ENCODE data around the gene TMEM209. TPM values are rescaled to one million over a fixed set of nuclear protein-coding genes. Genes with fewer than 3 reads are reported as not detected.

TMEM209 gene
- polyA plus RNA-seq, 1 donor (not counting 4 experiments of a cell fraction or from before 2014, with no cell fraction given) = 20.0 TPM

DNA sequence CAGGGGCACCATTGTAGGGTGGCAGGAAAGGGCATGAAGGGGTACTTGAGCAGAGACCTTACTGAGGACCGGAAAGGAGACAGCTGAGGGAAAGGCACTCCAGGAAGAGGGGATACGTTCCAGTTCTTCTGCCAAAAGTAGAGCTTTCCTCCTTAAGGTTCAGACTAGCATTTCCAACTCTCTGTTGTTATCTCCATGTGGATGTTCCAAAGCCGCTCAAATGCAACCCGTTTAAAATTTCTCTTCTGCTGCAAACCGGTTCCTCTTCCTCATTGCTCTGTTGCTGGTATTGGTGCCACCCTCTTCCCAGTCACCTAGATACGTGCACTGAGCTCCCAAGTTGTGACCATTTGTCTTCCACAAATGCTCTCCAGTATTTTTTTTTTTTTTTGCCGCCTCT lies 47.5 kb downstream of the TMEM209 start:
- no peak for DNase-seq (ENCODE audit: low read depth, low spot score)
- H3K4me1 ChIP-seq (ENCODE audit: control insufficient read depth, extremely low read depth, insufficient read depth, low read length) = no peaks in the 10 kb centered on the region
- H3K4me3 ChIP-seq (ENCODE audit: control insufficient read depth in 2 of 3, extremely low read depth in 1 of 3, insufficient read depth in 2 of 3, low read depth in 1 of 3, low read length in 3 of 3) = no peak overlapping the region
- H3K4me2 ChIP-seq (ENCODE audit: control insufficient read depth, extremely low read depth, insufficient read depth, low read depth, low read length) = no peak overlapping the region
- no peak overlapping the region for H2AFZ ChIP-seq (ENCODE audit: control insufficient read depth, low read length)
- no peaks in the 10 kb centered on the region for H3K79me2 ChIP-seq (ENCODE audit: control insufficient read depth, insufficient read depth, low read length)
- peaks cover 8% of the 10 kb centered on the region for H3K27me3 ChIP-seq (ENCODE audit: control insufficient read depth, extremely low read depth, insufficient read depth, low read length)
- no peaks in the 10 kb centered on the region for H3K9me3 ChIP-seq (ENCODE audit: control insufficient read depth, low read depth, low read length)
- TF ChIP-seq CTCF (optimal IDR thresholded peaks at IDR 0.05 in 1 of 3, IDR thresholded peaks at IDR 0.05 in 1 of 3, conservative IDR thresholded peaks at IDR 0.05 in 1 of 3; ENCODE audit: extremely low read depth in 1 of 3, insufficient read depth in 2 of 3, low read length in 3 of 3) = no peak
- TF ChIP-seq EZH2 (IDR thresholded peaks at IDR 0.05; ENCODE audit: low read length) = no peak
- peaks cover 0 to 6% of the 10 kb centered on the region in 2 experiments for H3K36me3 ChIP-seq (ENCODE audit: control insufficient read depth in 2 of 2, extremely low read depth in 1 of 2, insufficient read depth in 2 of 2, low read length in 2 of 2)
- dilution Hi-C loops (cut with MboI; ENCODE audit: extremely low pct_ligation_motif_present, low sequenced_read_pairs) = no loop called here
- H3K9me1 ChIP-seq (ENCODE audit: control insufficient read depth, extremely low read depth, insufficient read depth, low read length) = no peaks in the 10 kb centered on the region
- FAIRE-seq = no peak
- no peaks in the 10 kb centered on the region for H4K20me1 ChIP-seq (ENCODE audit: control insufficient read depth, extremely low read depth, insufficient read depth, low read length)
- no peak overlapping the region for H3K27ac ChIP-seq (ENCODE audit: control insufficient read depth, insufficient read depth, low read length)
- H3K9ac ChIP-seq (ENCODE audit: control insufficient read depth, extremely low read depth, insufficient read depth, low read length) = no peak overlapping the region

GRCh38 chr7:130156140-130156539 lies 49.1 kb downstream of the TMEM209 start:
- Histone ChIP-seq H3K27me3 (ENCODE audit: control insufficient read depth, extremely low read depth, insufficient read depth, low read length) (peaks cover 8% of the 10 kb centered on the region), H3K9me3 (ENCODE audit: control insufficient read depth, low read depth, low read length) (no peaks in the 10 kb centered on the region), H3K27ac (ENCODE audit: control insufficient read depth, insufficient read depth, low read length) (no peak overlapping the region), H3K36me3 (ENCODE audit: control insufficient read depth in 2 of 2, extremely low read depth in 1 of 2, insufficient read depth in 2 of 2, low read length in 2 of 2) (peaks cover 0 to 5% of the 10 kb centered on the region in 2 experiments), H3K9ac (ENCODE audit: control insufficient read depth, extremely low read depth, insufficient read depth, low read length) (no peak overlapping the region), H3K4me2 (ENCODE audit: control insufficient read depth, extremely low read depth, insufficient read depth, low read depth, low read length) (no peak overlapping the region), H3K9me1 (ENCODE audit: control insufficient read depth, extremely low read depth, insufficient read depth, low read length) (no peaks in the 10 kb centered on the region), H2AFZ (ENCODE audit: control insufficient read depth, low read length) (no peak overlapping the region), H3K4me1 (ENCODE audit: control insufficient read depth, extremely low read depth, insufficient read depth, low read length) (no peaks in the 10 kb centered on the region), H3K4me3 (ENCODE audit: control insufficient read depth in 2 of 3, extremely low read depth in 1 of 3, insufficient read depth in 2 of 3, low read depth in 1 of 3, low read length in 3 of 3) (no peak overlapping the region), H3K79me2 (ENCODE audit: control insufficient read depth, insufficient read depth, low read length) (no peaks in the 10 kb centered on the region), H4K20me1 (ENCODE audit: control insufficient read depth, extremely low read depth, insufficient read depth, low read length) (no peaks in the 10 kb centered on the region)
- DNase-seq (ENCODE audit: low read depth, low spot score) (no peak), FAIRE-seq (no peak)
- TF ChIP-seq CTCF (optimal IDR thresholded peaks at IDR 0.05 in 1 of 3, IDR thresholded peaks at IDR 0.05 in 1 of 3, conservative IDR thresholded peaks at IDR 0.05 in 1 of 3; ENCODE audit: extremely low read depth in 1 of 3, insufficient read depth in 2 of 3, low read length in 3 of 3) (no peak), EZH2 (IDR thresholded peaks at IDR 0.05; ENCODE audit: low read length) (no peak)
- dilution Hi-C loops (cut with MboI; ENCODE audit: extremely low pct_ligation_motif_present, low sequenced_read_pairs) = no loop called here

Measured in keratinocyte (primary cell).